Nephron progenitor cell (in vitro differentiated cells): Measurements from ENCODE around the gene GPR162.

Source experiments
- DNase-seq: peaks from one replicate; pipeline ENCODE4 v3.0.0; 2021
- H3K27ac Mint-ChIP-seq: 2 replicates; pipeline ENCODE4 v1.8.0; 2021; ENCODE audit warnings: mild to moderate bottlenecking, moderate library complexity, mixed read lengths
- H3K27me3 Mint-ChIP-seq: 2 replicates; pipeline ENCODE4 v1.8.0; 2021; ENCODE audit warnings: mild to moderate bottlenecking, low read depth, mixed read lengths; ENCODE audit not compliant: poor library complexity
- H3K36me3 Mint-ChIP-seq: 2 replicates; pipeline ENCODE4 v1.8.0; 2021; ENCODE audit warnings: low read depth, mixed read lengths
- H3K4me1 Mint-ChIP-seq: 2 replicates; pipeline ENCODE4 v1.8.0; 2021; ENCODE audit warnings: mixed read lengths
- H3K4me3 Mint-ChIP-seq: 2 replicates; pipeline ENCODE4 v1.8.0; 2021; ENCODE audit warnings: mild to moderate bottlenecking, moderate library complexity, mixed read lengths
- H3K9me3 Mint-ChIP-seq: 2 replicates; pipeline ENCODE4 v1.8.0; 2021; ENCODE audit warnings: mild to moderate bottlenecking, moderate library complexity, mixed read lengths
- CTCF ChIP-seq: fragments of 200-600 bp; sonication (generic); IDR thresholded peaks from 2 replicates; pipeline ENCODE4 v1.5.0; 2021; ENCODE audit warnings: antibody characterized with exemption

GPR162 gene

GRCh38 chr12:6820166-6820565 lies 1.5 kb upstream of the GPR162 start:
- peaks cover 95% of the 10 kb centered on the region for H3K4me1 Mint-ChIP-seq
- no peaks in the 10 kb centered on the region for H3K9me3 Mint-ChIP-seq
- H3K27ac Mint-ChIP-seq = peak overlapping the region; percentile 99
- H3K4me3 Mint-ChIP-seq = peak overlapping the region; percentile 90
- DNase-seq = no peak
- H3K36me3 Mint-ChIP-seq = peaks cover 7% of the 10 kb centered on the region
- H3K27me3 Mint-ChIP-seq = peaks cover 9% of the 10 kb centered on the region
- TF ChIP-seq CTCF = no peak

- H3K9me3 Mint-ChIP-seq = no peaks in the 10 kb centered on the region
- peaks cover 97% of the 10 kb centered on the region for H3K4me1 Mint-ChIP-seq
- peaks cover 16% of the 10 kb centered on the region for H3K27me3 Mint-ChIP-seq
- no peak for DNase-seq
- no peak for TF ChIP-seq CTCF
- H3K4me3 Mint-ChIP-seq = peak overlapping the region; percentile 90
- peaks cover 12% of the 10 kb centered on the region for H3K36me3 Mint-ChIP-seq
- H3K27ac Mint-ChIP-seq = peak overlapping the region; percentile 46
Observed at GRCh38 chr12:6822426-6823135, 960 bp downstream of the GPR162 start.

- Mint-ChIP-seq H3K27me3 (peaks cover 16% of the 10 kb centered on the region), H3K36me3 (peaks cover 12% of the 10 kb centered on the region), H3K9me3 (no peaks in the 10 kb centered on the region), H3K4me3 (peak overlapping the region; percentile 90), H3K27ac (peak overlapping the region; percentile 41), H3K4me1 (peaks cover 94% of the 10 kb centered on the region)
- TF ChIP-seq CTCF = no peak
- DNase-seq = no peak
Observed at GRCh38 chr12:6823182-6824084, 1.8 kb downstream of the GPR162 start.

- H3K4me1 Mint-ChIP-seq = peaks cover 88% of the 10 kb centered on the region
- H3K9me3 Mint-ChIP-seq = no peaks in the 10 kb centered on the region
- peak overlapping the region; percentile 77 for H3K4me3 Mint-ChIP-seq
- no peak for TF ChIP-seq CTCF
- peaks cover 16% of the 10 kb centered on the region for H3K27me3 Mint-ChIP-seq
- H3K27ac Mint-ChIP-seq = no peak overlapping the region
- peaks cover 12% of the 10 kb centered on the region for H3K36me3 Mint-ChIP-seq
- DNase-seq = no peak
Observed at GRCh38 chr12:6824085-6824775, 2.6 kb downstream of the GPR162 start.

- H3K36me3 Mint-ChIP-seq = peaks cover 12% of the 10 kb centered on the region
- H3K4me3 Mint-ChIP-seq = peak overlapping the region; percentile 77
- H3K27me3 Mint-ChIP-seq = peaks cover 16% of the 10 kb centered on the region
- no peak for TF ChIP-seq CTCF
- no peak for DNase-seq
- no peaks in the 10 kb centered on the region for H3K9me3 Mint-ChIP-seq
- peaks cover 88% of the 10 kb centered on the region for H3K4me1 Mint-ChIP-seq
- H3K27ac Mint-ChIP-seq = no peak overlapping the region
Observed at GRCh38 chr12:6824901-6825381, 3.3 kb downstream of the GPR162 start.
